Stimulated activated CD4-positive, alpha-beta T cell treated with anti-CD3 and anti-CD28 coated beads, TNF-alpha, amount 100 ng/mL, for 4 hours (primary cell): ENCODE measurements around the gene TBC1D1.

ENCODE experiments used
- DNase-seq, 3 experiments: peaks; one replicate each; pipeline ENCODE4 v3.0.0-alpha.2; 2020; ENCODE audit warnings: low read depth in 3 of 3

The TBC1D1 gene

GRCh38 chr4:38169524-38169923, 278.6 kb downstream of the TBC1D1 start:
- DNase-seq: no peak

- DNase-seq: no peak
Measured at GRCh38 chr4:38170338-38171169, 279.7 kb downstream of the TBC1D1 start.

GRCh38 chr4:38172078-38172477, 281.2 kb downstream of the TBC1D1 start:
- DNase-seq: no peak

- no peak for DNase-seq
Measured at GRCh38 chr4:38173935-38174518, 283.1 kb downstream of the TBC1D1 start.

GRCh38 chr4:38174801-38175200, 283.9 kb downstream of the TBC1D1 start:
- no peak for DNase-seq

- DNase-seq: no peak
Measured at GRCh38 chr4:38176165-38176564, 285.3 kb downstream of the TBC1D1 start.

- peak in 2 of 3 experiments; percentile 15 to 31 for DNase-seq
Measured at GRCh38 chr4:38177035-38177546, 286.2 kb downstream of the TBC1D1 start.

GRCh38 chr4:38177641-38178391, 286.9 kb downstream of the TBC1D1 start:
- peak in 1 of 3 experiments; percentile 13 for DNase-seq

GRCh38 chr4:38178392-38178995, 287.6 kb downstream of the TBC1D1 start:
- no peak for DNase-seq

- peak; percentile 52 to 67 (median 54) for DNase-seq
Measured at GRCh38 chr4:38179690-38180377, 288.9 kb downstream of the TBC1D1 start.

GRCh38 chr4:38180456-38180855, 289.6 kb downstream of the TBC1D1 start:
- no peak for DNase-seq

GRCh38 chr4:38181286-38181685, 290.4 kb downstream of the TBC1D1 start:
- DNase-seq: no peak

GRCh38 chr4:38182334-38182998, 291.6 kb downstream of the TBC1D1 start:
- no peak for DNase-seq

- no peak for DNase-seq
Measured at GRCh38 chr4:38184404-38184803, 293.5 kb downstream of the TBC1D1 start.

GRCh38 chr4:38185406-38186144, 294.7 kb downstream of the TBC1D1 start:
- no peak for DNase-seq

- DNase-seq: no peak
Measured at GRCh38 chr4:38188136-38188535, 297.3 kb downstream of the TBC1D1 start.

- no peak for DNase-seq
Measured at GRCh38 chr4:38188631-38189101, 297.8 kb downstream of the TBC1D1 start.
